NCI-H510A (cell line): Measurements from ENCODE around the gene BAMBI.
A peak's percentile ranks its signal among the peaks of the same experiment; 100 is the strongest.
"Not testable (repeated sequence)": the region's sequence is repeated elsewhere in the genome, so short reads cannot be mapped to it uniquely, and the experiment has no call there.

ENCODE experiments used
- DNase-seq: peaks from one replicate; lab custom pipeline; 2025; lab: John Stamatoyannopoulos, UW

The BAMBI gene, protein sequence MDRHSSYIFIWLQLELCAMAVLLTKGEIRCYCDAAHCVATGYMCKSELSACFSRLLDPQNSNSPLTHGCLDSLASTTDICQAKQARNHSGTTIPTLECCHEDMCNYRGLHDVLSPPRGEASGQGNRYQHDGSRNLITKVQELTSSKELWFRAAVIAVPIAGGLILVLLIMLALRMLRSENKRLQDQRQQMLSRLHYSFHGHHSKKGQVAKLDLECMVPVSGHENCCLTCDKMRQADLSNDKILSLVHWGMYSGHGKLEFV

GRCh38 chr10:28676968-28677887 is at the start of gene BAMBI:
Gene BAMBI, plus strand, starts transcription at chr10:28677521. Its CDS starts 377 bp downstream, at chr10:28677898.
- peak; percentile 68 for DNase-seq

- peak; percentile 29 for DNase-seq
Observed at GRCh38 chr10:28628184-28628893, 49.0 kb upstream of the BAMBI start.

- no peak for DNase-seq
Observed at GRCh38 chr10:28631896-28632583, 45.3 kb upstream of the BAMBI start.

DNA sequence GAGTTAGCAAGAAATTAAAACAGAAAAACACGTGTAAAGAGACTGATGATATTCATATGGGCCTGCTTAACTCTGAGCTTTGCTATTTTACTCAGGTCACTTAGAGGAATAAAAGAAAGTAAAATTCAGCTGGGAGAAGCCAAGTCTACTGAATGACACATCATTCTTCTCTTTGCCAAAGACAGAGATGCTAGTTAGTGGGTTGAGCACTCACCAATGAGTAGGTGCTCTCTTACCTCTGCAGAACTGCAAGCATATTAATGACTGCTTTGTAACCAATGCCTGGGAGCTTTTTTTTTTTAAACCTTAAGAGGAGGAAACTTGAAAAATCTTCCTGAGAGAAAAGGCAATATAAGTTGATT is 44.8 kb upstream of the BAMBI start:
- DNase-seq = no peak

GRCh38 chr10:28633750-28634149 is 43.6 kb upstream of the BAMBI start:
- no peak for DNase-seq

DNA sequence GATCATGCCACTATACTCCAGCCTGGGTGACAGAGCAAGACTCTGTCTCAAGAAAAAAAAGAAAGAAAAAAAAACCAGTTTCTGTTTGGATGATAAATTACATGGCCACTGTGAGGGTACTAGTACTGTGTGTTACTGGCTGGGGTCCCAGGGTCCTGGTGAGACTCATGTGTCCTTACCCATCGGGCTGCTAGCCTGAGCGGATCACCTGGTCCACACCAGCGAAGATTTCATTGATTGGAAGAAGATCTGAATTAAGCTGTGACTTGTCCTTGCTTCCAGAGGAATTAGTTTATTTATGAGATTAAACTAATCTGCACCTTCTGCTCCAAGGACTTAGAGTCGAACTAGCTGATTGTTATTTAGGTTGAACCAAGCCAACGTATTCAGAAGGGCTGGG is 40.0 kb upstream of the BAMBI start:
- DNase-seq = no peak

DNA sequence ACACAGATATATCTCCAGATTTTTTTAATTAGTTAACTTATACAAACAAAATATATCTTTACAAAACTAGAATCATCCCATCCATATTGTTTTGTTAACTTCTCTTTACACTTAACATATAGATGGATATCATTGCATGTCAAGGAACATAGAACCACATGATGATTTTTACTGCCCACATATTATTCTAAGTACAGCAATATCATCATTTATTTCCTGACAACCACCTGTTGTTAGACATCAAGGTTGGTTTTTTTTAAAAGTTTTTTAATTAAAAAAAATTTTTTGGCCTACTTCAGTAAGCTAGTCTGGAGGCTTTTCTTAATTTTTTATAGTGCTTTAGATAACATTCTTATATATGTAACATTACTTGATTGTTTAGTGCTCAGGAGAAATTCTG is 38.9 kb upstream of the BAMBI start:
- no peak for DNase-seq

DNA sequence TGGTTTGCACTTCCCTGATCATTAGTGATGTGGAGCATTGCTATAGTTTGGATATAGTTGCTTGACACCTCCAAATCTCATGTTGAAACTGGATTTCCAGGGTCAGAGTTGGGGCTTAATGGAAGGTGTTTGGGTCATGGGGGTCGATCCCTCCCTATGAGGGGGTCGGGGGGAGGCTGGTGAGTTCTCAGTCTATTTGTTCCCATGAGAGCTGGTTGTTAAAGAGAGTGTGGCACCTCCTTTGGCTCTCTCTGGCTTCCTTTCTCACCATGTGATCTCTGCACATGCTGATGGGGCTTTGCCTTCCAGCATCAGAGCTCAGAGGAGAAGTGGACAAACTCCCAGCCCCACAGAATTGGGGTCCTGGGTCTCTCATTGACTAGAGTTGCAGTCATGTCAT is 36.8 kb upstream of the BAMBI start:
- DNase-seq = no peak

- DNase-seq = no peak
Observed at GRCh38 chr10:28644647-28645046, 32.7 kb upstream of the BAMBI start.

- DNase-seq = no peak
Observed at GRCh38 chr10:28652106-28652505, 25.2 kb upstream of the BAMBI start.

- no peak for DNase-seq
Observed at GRCh38 chr10:28652703-28653102, 24.6 kb upstream of the BAMBI start.

DNA sequence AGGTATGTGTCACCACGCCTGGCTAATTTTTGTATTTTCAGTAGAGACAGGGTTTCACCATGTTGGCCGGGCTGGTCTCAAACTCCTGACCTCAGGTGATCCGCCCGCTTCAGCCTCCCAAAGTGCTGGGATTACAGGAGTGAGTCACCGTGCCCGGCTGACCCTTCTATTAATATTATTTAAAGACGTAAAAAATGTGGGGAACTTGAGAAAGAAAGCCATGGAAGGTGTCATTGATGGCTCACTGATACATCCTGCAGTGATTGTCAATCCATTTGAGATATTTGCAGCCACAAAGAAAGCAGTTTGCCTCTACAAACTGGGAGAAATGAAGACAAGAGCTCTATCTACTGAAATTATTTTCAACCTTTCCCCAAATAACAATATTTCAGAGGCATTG is 18.5 kb upstream of the BAMBI start:
- DNase-seq = not testable (repeated sequence)

GRCh38 chr10:28661035-28661434 is 16.3 kb upstream of the BAMBI start:
- no peak for DNase-seq

- DNase-seq = peak; percentile 54
Observed at GRCh38 chr10:28663576-28664368, 13.5 kb upstream of the BAMBI start.

GRCh38 chr10:28664369-28664740 is 13.0 kb upstream of the BAMBI start:
- no peak for DNase-seq

GRCh38 chr10:28666751-28667467 is 10.4 kb upstream of the BAMBI start:
- no peak for DNase-seq

GRCh38 chr10:28668363-28669226 is 8.7 kb upstream of the BAMBI start:
- peak; percentile 66 for DNase-seq

DNA sequence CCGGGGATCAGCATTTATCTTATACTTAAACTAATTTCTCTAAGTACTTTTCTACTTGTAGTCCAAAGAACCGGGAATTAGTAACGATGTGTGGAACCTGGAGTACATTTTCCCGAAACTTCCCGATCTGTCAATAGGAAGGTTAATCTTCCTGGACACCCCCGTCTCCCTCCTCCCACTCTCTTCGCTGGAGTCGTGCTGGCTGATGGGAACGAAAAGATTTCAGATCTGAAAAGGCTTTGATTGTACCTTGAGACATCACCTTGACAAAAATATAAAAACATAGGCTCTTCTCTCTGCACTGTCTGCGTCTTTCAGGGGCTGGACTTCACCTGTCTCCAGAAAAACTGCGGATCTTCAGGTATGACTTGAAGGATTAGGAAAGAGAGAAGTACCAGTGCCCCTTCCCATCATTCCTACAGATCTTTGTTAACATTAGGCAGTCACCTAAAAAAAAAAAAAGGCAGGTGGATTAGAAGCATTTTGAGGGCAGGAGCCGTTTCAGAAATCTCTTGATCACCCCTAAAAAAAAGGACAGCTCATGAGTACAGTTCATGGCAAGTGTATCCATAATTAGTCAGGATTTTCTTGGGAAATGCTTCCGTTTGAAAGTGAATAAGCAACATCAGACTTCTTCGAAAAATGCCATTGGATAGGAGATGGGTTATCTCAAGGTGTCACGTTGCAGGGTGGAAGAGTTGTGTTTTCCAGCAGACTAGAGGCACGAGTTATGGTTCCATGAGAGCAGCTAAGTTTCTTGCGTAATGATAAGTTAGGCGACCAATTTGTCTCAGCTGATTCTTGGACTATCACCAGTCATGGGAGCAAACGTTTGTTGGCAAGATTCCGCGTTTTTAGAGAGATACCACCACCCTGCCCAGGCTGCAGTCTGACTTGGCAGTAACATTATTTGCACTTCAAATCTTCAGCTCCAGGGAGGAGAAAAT is 7.8 kb upstream of the BAMBI start:
- no peak for DNase-seq

DNA sequence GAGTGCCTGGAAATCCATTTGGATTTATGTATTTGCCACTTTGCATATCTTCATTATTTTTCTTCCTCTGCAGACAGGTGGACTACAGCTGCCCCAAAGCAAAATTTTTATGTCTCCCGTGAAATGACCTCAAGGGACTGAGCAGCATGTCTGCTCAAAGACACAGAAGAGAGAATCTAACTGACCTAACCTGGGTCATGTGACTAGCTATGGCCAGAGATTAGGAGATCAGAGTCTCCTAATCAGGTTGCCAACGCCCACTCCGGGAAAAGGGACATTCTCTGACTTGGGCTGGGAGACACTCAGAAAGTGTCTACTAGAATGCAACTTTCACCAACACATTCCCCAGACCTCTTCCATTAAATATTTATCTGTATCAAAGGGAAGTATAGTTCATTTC is 2.5 kb upstream of the BAMBI start:
- no peak for DNase-seq
